HS-27A (cell line): ENCODE data around the gene BICDL2.
A peak's percentile ranks its signal among the peaks of the same experiment; 100 is the strongest.
"Not testable (repeated sequence)": the region's sequence is repeated elsewhere in the genome, so short reads cannot be mapped to it uniquely, and the experiment has no call there.

Experiments
- DNase-seq: peaks from one replicate; pipeline ENCODE4 v3.0.0-alpha.2; 2012; ENCODE audit warnings: low read depth, missing footprints

The BICDL2 gene

GRCh38 chr16:3036726-3037315 lies at the start of gene BICDL2:
Gene BICDL2, minus strand, starts transcription at chr16:3036944. Its CDS starts 1,448 bp downstream, at chr16:3035496.
- DNase-seq, result no peak

DNA sequence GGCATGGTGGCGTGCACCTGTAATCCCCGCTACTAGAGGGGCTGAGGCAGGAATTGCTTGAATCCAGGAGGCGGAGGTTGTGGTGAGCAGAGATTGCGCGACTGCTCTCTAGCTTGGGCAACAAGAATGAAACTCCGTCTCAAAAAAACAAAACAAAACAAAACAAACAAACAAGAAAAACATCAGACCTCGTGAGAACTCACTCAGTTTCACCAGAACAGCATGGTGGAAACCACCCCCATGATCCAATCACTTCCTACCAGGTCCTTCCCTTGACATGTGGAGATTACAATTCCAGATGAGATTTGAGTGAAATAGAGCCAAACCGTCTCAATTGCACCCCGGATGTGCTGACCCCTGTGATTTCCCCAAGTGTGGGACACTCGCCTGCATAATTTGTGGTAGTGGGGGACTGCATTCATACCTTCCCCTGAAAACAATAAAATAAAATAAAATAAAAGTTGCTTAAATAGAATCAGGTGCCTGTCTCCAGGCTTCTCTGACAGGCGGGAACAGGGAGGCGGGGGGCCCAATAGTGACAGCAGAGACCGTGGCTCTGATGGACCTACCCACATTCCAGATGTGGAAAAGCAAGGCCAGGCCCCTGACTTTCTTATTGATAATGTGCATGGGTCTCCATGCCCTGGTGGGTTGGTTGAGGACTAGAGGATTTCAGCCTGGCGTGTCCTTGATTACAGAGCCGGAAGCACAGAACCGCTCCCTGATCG lies 49.3 kb upstream of the BICDL2 start:
- no peak for DNase-seq

- DNase-seq, result no peak
Measured at GRCh38 chr16:3084969-3085670, 48.4 kb upstream of the BICDL2 start.

GRCh38 chr16:3084491-3084890 lies 47.7 kb upstream of the BICDL2 start:
- DNase-seq, result no peak

GRCh38 chr16:3083408-3083807 lies 46.7 kb upstream of the BICDL2 start:
- not testable (repeated sequence) for DNase-seq

DNA sequence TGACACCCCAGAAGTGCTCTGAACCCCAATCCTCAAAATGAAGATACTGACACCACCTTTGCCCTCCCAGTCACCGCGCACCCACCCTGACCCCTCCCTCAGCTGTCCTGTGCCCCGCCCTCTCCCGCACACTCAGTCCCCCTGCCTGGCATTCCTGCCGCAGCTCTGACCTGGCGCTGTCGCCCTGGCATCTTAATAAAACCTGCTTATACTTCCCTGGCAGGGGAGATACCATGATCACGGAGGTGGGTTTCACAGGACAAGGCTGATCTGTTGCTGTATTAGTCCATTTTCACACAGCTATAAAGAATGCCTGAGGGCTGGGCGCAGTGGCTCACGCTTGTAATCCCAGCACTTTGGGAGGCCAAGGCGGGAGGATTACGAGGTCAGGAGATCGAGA lies 45.2 kb upstream of the BICDL2 start:
- DNase-seq, result not testable (repeated sequence)

- DNase-seq, result no peak
Measured at GRCh38 chr16:3080024-3080423, 43.3 kb upstream of the BICDL2 start.

DNA sequence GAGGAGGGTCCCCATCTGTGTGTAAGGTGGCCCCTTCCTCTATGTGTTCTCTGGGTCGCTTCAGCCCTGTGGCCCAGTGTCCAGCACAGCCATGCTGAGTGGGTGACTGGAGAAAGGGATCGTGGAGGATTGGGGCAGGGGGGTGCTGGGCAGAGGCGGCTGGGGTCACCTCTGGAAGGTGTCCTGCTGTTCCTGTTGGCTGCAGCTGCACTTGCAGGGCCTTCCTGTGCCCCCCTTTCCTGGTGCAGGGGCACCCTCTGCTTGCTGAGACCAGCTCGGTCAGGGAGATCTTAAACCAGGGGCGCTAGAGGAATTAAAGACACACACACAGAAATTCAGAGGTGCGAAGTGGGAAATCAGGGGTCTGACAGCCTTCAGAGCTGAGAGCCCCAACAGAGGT lies 39.8 kb upstream of the BICDL2 start:
- DNase-seq, result no peak

GRCh38 chr16:3075946-3076345 lies 39.2 kb upstream of the BICDL2 start:
- DNase-seq, result not testable (repeated sequence)

DNA sequence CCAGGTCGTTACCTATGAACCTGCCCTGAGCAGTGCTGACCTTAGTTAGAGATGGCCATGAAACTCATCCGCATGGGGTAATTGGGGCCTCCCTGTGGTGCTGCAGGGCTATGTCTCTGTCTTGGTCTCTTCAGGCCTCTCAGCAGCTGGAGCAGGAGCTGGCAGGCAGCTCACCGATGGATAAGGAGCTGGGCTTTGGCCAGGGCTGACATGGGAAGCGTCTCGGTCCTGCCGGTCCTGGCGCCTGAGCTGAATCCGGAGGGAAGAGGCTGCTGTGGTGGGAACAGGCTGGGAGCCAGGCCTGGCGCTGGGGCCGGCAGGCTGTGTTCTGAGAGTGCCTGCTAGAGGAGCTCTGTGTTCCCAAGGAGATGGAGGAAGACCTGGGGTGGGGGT lies 38.8 kb upstream of the BICDL2 start:
- no peak for DNase-seq

- no peak for DNase-seq
Measured at GRCh38 chr16:3074860-3075522, 38.2 kb upstream of the BICDL2 start.

- no peak for DNase-seq
Measured at GRCh38 chr16:3073448-3073847, 36.7 kb upstream of the BICDL2 start.

GRCh38 chr16:3072576-3073263 lies 36.0 kb upstream of the BICDL2 start:
- DNase-seq, result not testable (repeated sequence)

GRCh38 chr16:3072148-3072547 lies 35.4 kb upstream of the BICDL2 start:
- DNase-seq, result not testable (repeated sequence)

GRCh38 chr16:3071655-3072054 lies 34.9 kb upstream of the BICDL2 start:
- no peak for DNase-seq

- no peak for DNase-seq
Measured at GRCh38 chr16:3070608-3071111, 33.9 kb upstream of the BICDL2 start.

- DNase-seq, result not testable (repeated sequence)
Measured at GRCh38 chr16:3069146-3069545, 32.4 kb upstream of the BICDL2 start.

DNA sequence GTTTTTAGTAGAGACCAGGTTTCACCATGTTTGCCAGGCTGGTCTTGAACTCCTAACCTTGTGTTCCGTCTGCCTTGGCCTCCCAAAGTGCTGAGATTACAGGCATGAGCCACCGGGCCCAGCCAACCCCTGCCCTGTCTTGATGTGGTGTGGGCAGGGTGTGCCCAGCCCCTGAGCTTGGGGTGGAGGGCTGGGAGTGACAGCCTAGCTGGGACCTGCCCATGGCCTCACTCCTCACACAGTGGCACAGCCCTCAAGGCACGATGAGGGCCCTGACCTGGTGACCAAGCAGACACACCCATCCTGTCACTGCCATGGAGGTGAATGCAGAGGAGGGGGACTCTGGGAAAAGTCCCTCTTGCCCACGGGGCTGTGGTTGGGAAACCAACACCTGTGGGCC lies 31.7 kb upstream of the BICDL2 start:
- DNase-seq, result no peak

DNA sequence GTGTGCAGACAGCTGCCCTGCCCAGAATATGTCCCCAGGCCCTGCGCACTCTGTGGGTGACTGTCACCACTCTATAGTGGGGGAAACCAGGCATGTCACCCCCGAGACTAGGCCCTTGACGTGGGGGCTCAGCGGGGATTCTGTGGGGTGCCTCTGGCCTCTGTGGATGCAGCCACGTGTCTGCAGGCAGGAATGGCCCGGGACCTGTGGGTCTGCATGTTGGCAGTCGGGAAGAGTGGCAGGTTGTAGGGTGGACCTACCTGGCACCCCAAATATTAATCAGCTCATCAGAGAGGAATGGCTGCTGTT lies 29.6 kb upstream of the BICDL2 start:
- DNase-seq, result no peak

DNA sequence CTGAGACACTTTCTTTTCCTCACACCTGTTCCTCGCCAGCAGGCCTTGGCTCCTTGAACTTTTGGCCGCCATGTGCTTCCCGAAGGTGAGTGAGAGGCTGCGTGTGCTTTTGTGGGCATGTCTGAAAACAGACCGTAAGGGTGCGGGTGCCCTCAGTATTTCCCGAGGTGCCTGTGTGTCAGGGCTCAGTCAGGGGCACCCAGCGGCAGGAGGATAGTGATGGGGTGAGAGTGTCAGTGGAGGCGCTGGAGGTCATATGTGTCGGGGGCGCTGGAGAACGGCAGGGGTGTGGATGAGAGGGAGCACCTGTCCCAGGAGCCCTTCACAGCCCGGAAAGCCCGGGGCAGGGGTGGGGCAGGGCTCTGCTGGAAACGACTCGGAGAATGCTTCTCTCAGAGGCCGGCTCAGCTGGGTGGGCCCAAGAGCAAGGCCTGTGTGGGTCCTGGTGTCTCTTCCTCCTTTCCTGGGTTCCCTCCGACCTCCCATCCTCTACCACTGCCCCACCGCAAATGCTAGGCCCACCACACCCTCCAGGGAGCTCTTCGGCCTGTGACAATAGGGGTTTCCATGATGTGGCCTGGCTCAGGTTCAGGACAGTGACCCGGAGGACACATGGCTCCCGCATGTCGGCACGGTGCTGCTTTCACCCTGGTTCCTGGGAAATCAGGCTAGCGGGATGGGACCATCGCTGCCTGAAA lies 29.1 kb upstream of the BICDL2 start:
- no peak for DNase-seq

DNA sequence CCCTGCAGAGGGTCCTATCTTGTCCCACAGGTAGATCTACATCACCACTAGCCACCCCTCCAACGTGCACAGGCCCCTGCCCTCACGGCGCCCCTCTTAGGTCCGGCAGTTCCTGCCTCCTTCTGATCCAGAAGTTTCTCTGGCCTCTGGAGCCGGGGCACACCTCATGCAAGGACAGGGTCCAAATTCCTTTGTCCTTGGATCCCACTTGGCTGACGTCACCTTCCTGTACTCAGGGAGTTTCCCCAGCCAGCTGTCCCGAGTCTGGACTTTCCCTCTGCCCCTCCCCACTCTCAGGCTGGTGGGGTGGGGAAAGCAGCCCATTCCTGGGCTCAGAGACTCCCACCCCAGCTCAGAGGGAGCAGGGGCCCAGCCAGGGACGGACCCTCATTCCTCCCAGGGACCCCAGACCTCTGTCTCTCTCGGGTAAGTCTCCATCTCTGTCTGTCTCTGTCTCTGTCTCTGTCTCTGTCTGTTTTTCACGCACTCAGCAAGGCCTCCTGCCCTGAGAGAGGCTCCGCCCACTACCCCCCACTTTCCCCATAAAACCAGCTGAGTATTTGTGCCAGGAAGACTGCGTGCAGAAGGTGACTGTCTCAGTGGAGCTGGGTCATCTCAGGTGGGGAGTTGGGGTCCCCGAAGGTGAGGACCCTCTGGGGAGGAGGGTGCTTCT lies 28.5 kb upstream of the BICDL2 start, which contains the start of gene IL32:
TSS of gene IL32 (plus strand) at position 572 of the 673 bp plus-strand sequence. CDS start 172 bp downstream, outside the sequence.
- DNase-seq, result peak; percentile 7
